ENCODE measurements around the gene FGFR3.

DNA sequence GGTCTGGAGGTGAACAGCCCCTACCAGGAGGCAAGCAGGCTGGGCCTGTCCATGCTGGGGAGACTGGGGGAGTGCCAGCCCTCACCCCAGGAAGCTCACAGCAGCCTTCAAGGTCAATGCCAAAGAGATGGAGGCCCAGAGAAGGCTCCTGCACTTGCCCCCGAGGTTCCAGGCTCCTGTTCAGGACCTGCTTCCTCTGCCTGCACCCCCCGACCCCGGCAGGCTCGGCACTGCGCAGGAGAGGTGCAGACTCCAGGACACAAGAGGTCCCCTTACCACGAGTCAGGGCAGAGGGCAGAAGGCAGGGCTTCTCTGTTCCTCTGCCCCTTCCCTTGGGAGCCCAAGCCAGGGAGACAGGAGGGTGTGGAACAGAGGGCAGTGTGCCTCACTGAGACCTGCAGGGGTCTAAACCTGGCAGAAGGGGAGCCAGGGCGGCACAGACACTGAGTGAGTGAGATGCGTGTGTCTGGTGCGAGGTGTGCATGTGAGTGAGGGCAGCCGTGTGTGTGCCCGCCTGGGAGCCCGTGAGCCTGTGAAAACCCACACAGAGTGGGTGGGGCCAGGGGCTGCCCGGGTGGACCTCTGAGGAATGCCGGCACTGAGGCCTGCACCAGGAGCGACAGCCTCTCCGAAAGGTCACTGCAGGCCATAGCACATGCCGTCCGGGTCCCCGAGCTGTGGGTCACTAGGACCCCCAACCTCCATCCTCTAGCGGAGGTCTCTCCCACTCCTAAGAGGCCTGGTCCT lies 30.7 kb upstream of the FGFR3 start:
- TF ChIP-seq CTCF (IDR thresholded peaks at IDR 0.05) = no peak
- no peak for TF ChIP-seq EP300 (IDR thresholded peaks at IDR 0.05)
- no peak for TF ChIP-seq POLR2AphosphoS5 (IDR thresholded peaks at IDR 0.05)
- no peak for TF ChIP-seq POLR2A (IDR thresholded peaks at IDR 0.05; ENCODE audit: low read depth)

Measured in esophagus muscularis mucosa (tissue), 4 donors.